LHCN-M2 (cell line): ENCODE results near the gene PTPN23. TPM values are rescaled to one million over a fixed set of nuclear protein-coding genes. Genes with fewer than 3 reads are reported as not detected.

Experiments used
- DNase-seq: peaks from one replicate; pipeline ENCODE4 v3.0.0-alpha.2; 2012; ENCODE audit warnings: low read depth
- total RNA-seq: library from RNA; depleted of rRNA; stranded (reverse); fragments of >200 nt; gene quantifications from 2 replicates; pipeline ENCODE4 v1.2.3, GENCODE V29; 2014

The PTPN23 gene
- total RNA-seq, 1 experiment from 2014 or later = 15.2 TPM

DNA sequence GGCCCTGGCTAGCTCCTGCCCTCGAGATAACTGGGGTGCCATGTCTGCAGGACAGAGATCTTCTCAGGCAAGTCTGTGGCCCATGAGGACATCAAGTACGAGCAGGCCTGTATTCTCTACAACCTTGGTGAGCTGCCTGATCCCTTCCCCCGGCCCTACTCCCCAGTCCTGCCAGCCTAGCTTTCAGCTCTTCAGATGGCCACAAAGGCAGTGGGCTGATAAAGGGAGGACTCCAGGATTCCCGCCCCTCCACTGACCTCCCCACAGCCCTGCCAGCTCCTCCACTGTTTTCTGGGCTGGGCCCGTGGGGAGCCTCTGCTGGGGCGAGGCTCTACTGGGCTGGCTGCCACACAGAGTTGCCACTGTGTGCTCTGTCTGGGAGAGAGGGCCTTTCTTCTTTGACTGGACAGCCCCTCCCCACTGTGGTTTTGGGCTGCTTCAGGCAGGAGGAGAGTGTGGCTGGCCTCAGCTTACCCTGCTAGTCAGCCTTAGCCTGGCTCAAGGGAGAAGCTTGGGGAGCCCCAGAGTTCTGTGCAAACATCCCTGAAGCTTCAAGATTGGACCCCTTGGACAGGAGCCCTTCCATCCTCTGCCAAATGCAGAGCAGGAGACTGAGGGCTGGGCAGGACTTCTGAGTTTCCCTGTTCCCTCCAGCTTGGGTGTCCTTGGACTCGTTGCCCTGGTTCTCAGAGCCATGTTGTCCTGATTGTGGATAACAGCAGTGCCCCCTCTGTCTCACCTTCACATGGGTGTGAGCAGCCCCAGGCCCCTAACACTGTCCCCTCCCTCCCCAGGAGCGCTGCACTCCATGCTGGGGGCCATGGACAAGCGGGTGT is 24.4 kb downstream of the PTPN23 start:
- peak; percentile 30 for DNase-seq

DNA sequence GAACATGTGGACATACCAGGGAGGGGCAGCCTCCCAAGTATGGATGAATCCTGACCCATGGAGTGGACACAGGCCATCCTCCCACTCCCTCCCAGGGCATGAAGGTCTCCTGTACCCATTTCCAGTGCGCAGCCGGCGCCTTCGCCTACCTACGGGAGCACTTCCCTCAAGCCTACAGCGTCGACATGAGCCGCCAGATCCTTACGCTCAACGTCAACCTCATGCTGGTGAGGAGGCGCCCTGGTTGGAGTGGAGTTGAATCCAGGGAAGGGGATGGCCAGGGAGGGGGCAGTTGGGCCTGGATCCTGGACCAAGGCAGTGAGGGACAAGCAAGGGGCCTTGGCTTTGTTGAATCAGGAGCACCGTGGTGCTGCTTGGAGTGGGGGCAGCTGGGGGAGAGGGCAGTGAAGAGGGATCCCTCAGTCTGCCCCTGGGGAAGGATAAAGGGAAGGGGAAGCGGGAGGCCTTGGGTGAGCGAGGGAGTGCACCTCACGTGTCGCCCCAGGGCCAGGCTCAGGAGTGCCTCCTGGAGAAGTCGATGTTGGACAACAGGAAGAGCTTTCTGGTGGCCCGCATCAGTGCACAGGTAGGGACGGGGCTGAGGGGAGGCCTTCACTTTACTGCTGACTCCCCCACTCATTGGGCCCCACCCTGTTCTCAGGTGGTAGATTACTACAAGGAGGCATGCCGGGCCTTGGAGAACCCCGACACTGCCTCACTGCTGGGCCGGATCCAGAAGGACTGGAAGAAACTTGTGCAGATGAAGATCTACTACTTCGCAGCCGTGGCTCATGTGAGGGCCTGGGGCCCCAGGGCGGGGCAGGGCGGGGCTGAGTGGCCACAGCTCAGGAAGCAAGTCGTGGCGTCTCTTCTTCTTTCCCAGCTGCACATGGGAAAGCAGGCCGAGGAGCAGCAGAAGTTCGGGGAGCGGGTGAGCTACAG is 25.3 kb downstream of the PTPN23 start:
- DNase-seq = no peak

DNA sequence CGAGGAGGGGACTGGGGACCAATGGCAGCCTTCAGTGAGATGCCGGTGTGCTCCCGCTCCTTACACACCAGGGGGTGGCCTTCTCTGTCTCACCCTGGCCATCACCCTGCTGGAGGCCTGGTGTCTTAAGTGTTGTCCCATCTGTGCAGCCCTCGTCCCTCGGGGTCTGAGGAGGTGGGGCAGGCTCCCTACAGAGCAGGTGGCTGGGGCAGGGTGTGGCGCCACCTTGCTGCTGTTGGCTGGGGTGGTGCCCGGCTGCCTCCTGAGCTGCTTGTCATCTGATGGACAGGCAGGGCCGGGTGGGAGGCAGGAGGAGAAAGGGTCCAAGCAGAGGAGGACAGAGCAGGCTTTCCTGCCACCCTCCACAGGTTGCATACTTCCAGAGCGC is 25.9 kb downstream of the PTPN23 start:
- DNase-seq = no peak

DNA sequence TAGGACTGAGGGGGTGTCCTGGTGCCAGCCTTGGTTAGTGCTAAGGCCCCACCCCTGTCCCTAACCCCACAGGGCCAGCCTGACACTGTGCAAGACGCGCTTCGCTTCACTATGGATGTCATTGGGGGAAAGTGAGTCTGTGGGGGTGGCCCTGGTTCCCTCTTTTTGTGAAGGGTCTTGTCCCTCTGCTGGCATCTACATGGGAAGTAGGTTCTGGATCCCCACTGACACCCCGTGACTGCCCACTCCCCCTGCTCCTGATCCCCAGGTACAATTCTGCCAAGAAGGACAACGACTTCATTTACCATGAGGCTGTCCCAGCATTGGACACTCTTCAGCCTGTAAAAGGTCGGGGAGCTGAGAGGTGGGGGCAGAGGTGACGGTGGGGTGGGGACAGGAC is 26.4 kb downstream of the PTPN23 start:
- DNase-seq = no peak

DNA sequence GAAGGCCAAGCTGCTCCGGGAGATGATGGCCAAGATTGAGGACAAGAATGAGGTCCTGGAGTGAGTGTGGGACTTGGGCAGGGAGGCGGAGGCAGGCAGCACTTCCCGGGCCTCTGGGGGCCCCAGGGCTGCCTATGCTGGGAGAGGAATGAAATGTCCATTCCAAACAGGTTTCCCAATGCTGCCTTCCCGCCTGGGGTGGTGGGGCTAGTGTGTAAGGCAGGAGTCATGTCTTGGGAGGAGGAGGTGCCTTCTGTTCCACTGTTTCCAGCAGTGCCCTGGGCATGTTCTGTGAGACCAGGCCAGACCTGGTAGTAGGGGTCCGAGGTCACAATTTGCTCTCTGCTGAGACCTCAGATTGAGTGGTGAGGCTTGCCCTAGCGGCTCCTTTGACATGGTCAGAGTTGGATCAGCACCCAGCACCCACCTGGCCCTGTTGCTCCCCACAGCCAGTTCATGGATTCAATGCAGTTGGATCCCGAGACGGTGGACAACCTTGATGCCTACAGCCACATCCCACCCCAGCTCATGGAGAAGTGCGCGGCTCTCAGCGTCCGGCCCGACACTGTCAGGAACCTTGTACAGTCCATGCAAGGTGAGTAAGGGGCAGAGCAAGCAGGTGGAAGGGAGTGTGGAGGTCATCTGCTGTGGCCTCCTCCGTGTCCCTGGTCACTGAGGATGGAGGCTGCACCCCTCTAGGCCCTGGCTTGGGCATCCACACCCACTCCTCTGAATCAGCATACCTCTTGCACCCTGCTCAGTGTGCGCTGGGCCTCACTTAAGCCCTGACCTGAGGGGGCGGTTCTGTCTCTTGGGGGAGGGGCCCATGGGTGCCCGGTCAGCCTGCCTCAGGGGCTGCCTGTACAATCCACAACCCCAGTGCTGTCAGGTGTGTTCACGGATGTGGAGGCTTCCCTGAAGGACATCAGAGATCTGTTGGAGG is 27.3 kb downstream of the PTPN23 start:
- no peak for DNase-seq

DNA sequence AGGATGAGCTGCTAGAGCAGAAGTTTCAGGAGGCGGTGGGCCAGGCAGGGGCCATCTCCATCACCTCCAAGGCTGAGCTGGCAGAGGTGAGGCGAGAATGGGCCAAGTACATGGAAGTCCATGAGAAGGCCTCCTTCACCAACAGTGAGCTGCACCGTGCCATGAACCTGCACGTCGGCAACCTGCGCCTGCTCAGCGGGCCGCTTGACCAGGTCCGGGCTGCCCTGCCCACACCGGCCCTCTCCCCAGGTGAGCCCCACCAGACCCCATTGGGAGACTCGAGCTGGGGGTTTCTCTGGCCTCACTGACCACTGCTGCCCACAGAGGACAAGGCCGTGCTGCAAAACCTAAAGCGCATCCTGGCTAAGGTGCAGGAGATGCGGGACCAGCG is 28.0 kb downstream of the PTPN23 start:
- no peak for DNase-seq

DNA sequence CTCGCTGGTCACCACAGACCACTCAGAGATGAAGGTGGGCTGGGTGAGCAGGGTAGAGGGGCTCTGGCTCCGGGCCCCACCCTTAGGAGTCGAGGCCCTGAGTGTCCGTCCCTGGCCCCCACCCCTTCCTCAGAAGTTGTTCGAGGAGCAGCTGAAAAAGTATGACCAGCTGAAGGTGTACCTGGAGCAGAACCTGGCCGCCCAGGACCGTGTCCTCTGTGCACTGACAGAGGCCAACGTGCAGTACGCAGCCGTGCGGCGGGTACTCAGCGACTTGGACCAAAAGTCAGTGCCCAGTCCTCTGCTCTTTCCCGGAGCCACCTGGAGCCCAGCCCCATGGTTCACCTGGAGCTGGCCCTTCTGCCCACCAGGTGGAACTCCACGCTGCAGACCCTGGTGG is 28.5 kb downstream of the PTPN23 start:
- DNase-seq = no peak

DNA sequence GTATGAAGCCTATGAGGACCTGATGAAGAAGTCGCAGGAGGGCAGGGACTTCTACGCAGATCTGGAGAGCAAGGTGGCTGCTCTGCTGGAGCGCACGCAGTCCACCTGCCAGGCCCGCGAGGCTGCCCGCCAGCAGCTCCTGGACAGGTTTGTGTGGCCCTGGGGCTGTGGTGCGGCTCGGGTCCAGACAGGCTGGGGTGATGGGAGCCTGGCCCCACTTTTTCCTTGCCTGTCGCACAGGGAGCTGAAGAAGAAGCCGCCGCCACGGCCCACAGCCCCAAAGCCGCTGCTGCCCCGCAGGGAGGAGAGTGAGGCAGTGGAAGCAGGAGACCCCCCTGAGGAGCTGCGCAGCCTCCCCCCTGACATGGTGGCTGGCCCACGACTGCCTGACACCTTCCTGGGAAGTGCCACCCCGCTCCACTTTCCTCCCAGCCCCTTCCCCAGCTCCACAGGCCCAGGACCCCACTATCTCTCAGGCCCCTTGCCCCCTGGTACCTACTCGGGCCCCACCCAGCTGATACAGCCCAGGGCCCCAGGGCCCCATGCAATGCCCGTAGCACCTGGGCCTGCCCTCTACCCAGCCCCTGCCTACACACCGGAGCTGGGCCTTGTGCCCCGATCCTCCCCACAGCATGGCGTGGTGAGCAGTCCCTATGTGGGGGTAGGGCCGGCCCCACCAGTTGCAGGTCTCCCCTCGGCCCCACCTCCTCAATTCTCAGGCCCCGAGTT is 29.0 kb downstream of the PTPN23 start:
- no peak for DNase-seq

DNA sequence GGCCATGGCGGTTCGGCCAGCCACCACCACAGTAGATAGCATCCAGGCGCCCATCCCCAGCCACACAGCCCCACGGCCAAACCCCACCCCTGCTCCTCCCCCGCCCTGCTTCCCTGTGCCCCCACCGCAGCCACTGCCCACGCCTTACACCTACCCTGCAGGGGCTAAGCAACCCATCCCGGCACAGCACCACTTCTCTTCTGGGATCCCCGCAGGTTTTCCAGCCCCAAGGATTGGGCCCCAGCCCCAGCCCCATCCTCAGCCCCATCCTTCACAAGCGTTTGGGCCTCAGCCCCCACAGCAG is 29.5 kb downstream of the PTPN23 start:
- no peak for DNase-seq

DNA sequence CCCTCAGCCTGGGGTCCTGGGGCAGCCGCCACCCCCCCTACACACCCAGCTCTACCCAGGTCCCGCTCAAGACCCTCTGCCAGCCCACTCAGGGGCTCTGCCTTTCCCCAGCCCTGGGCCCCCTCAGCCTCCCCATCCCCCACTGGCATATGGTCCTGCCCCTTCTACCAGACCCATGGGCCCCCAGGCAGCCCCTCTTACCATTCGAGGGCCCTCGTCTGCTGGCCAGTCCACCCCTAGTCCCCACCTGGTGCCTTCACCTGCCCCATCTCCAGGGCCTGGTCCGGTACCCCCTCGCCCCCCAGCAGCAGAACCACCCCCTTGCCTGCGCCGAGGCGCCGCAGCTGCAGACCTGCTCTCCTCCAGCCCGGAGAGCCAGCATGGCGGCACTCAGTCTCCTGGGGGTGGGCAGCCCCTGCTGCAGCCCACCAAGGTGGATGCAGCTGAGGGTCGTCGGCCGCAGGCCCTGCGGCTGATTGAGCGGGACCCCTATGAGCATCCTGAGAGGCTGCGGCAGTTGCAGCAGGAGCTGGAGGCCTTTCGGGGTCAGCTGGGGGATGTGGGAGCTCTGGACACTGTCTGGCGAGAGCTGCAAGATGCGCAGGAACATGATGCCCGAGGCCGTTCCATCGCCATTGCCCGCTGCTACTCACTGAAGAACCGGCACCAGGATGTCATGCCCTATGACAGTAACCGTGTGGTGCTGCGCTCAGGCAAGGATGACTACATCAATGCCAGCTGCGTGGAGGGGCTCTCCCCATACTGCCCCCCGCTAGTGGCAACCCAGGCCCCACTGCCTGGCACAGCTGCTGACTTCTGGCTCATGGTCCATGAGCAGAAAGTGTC is 30.2 kb downstream of the PTPN23 start:
- no peak for DNase-seq

DNA sequence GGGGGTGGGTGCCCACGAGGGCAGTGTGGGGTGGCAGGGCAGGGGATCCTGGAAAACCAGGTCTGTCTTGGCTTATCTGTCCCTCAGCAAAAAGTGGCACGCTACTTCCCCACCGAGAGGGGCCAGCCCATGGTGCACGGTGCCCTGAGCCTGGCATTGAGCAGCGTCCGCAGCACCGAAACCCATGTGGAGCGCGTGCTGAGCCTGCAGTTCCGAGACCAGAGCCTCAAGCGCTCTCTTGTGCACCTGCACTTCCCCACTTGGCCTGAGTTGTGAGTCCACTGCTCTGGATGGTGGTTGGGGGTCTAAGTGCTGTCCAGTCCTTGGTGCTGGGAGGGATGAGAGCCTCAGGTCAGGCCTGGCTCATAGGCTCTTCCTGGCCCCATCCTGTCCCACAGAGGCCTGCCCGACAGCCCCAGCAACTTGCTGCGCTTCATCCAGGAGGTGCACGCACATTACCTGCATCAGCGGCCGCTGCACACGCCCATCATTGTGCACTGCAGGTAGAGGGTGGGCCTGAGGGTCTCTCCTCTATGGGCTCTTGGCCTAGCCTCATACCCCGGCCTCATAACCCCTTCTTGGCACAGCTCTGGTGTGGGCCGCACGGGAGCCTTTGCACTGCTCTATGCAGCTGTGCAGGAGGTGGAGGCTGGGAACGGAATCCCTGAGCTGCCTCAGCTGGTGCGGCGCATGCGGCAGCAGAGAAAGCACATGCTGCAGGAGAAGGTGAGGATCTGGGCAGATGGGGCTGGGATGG is 31.1 kb downstream of the PTPN23 start:
- no peak for DNase-seq

DNA sequence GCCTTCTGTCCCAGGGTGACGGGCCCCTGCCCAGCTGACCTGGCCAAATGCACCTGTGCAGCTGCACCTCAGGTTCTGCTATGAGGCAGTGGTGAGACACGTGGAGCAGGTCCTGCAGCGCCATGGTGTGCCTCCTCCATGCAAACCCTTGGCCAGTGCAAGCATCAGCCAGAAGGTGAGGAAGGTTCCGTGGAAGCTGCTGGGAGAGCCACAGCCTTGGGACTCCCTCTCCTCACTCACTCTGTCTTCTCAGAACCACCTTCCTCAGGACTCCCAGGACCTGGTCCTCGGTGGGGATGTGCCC is 31.6 kb downstream of the PTPN23 start:
- DNase-seq = no peak

DNA sequence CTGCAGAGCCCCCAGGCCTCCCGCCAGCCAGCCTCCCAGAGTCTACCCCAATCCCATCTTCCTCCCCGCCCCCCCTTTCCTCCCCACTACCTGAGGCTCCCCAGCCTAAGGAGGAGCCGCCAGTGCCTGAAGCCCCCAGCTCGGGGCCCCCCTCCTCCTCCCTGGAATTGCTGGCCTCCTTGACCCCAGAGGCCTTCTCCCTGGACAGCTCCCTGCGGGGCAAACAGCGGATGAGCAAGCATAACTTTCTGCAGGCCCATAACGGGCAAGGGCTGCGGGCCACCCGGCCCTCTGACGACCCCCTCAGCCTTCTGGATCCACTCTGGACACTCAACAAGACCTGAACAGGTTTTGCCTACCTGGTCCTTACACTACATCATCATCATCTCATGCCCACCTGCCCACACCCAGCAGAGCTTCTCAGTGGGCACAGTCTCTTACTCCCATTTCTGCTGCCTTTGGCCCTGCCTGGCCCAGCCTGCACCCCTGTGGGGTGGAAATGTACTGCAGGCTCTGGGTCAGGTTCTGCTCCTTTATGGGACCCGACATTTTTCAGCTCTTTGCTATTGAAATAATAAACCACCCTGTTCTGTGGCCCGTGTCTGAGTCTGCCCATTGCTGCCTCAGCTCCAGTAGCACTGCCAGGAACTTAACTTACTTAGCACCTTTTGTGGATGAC is 32.2 kb downstream of the PTPN23 start:
- no peak for DNase-seq

DNA sequence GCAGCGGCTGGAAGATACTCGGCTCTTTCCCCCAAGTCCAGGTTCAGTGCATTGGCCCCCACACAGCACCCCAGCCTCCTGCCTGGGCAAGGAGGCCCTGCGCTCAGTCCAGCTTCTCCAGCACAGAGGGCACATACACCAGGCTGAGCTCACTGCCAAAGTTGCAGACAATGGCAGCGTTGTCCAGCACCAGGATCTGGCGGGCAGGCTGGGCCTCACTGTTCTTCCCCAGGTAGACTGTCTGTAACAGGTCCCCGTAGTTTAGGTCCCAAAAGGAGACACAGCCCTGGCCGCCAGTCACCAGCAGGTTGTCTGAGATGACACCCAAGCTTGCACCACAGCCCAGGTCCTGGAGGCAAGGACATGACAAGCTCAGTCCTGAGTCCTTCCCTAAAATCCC is 32.9 kb downstream of the PTPN23 start:
- DNase-seq = no peak

DNA sequence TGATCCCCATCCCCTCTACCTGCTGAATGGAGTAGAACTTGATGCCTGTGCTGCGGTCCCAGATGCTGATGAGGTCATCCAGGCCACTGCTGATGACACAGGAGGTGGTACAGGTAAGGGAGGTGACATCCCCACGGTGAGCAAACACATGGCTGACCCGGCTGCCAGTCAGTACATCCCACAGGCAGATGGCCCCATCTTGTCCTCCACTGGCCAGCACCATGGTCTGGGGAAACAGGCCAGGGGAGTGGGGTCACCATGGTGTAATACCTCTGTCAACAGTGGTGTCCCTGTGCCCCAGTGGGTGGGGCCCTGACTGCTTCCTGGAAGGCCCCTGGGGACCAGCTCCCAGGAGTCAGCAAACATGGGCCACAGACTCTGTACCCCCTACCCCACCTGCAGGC is 33.3 kb downstream of the PTPN23 start:
- DNase-seq = no peak

DNA sequence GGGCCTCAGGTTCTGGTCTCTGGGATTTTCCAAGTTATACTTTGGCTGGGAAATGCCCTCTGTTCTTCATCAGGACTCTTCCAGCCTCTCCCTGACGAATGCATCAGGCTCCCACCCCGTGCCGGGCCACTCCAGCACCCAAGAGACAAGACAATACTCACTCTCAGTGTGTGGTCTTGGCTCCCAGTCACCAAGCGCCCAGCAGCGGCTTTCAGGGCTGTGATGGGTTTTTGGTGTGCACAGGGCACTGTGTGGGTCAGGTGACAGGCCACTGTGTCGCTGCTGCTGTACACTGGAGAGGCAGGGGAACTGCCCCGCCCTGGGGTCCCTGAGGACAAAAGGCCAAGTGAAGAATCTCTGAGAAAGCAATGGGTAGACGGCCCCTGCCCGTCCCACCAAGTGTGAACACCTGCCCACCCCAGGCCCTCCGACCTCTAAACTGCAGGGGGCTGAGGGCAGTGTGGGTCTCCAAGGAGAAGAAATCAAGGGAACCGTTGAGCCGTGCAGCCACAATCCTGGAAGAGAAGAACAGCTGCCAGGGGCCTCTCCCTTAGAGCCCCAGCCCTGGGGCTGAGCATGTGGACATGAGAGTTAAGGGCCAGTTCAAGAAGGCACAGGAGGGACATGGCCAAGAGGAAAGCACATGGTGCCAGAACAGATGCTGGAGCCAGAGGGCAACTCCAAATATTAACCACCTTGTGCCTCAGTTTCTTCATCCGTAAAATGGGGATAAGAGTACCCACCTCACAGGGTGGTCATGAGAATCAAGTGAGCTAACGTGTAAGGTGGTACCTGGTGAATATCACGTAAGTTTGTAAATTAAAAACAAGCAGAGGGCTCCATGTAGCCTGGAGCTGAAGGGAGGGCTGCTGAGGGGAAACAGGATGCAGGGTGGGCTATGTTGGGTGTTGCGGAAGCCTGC is 34.1 kb downstream of the PTPN23 start:
- no peak for DNase-seq

DNA sequence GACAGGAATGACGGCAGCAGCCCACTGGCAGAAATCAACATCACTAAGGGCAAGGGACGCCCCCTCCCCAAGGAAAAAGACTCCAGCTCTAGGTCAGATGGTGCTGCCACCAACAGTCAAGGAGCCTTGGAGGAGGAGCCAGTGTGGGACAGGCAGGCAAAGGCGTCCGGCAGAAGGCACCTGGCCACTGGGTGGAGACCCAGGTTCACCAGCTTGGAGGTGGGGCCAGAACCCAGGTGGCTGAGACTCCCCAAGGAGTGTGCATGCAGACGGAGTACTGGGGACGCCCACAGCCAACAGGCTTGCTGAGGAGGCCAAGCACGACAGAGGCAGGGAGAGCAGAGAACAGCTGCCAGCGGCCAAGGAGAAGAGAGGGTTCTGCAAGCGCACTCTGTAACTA is 35.2 kb downstream of the PTPN23 start:
- DNase-seq = no peak
